ENCODE results near the gene SLC43A2. TPM values are rescaled to one million over a fixed set of nuclear protein-coding genes. Genes with fewer than 3 reads are reported as not detected.
A peak's percentile ranks its signal among the peaks of the same experiment; 100 is the strongest.

SLC43A2 gene
- total and polyA plus RNA-seq, 2 of the 13 experiments (the other 11 are each of a cell fraction or from before 2014, with no cell fraction given): 7.3 to 20.0 TPM

GRCh38 chr17:1649844-1650501 lies 21.3 kb upstream of the SLC43A2 start, which contains the start of gene RILP (continued):
- no peak for TF ChIP-seq ZNF781 (CRISPR knock-in tag; IDR thresholded peaks at IDR 0.05; ENCODE audit: borderline replicate concordance, not compliant biosample characterization)
- TF ChIP-seq ZNF691 (CRISPR knock-in tag; IDR thresholded peaks at IDR 0.05; ENCODE audit: borderline replicate concordance, low read depth): no peak; the same call in 1 of the 2 replicates
- TF ChIP-seq FOXO4 (CRISPR knock-in tag; conservative IDR thresholded peaks at IDR 0.05): no peak
- TF ChIP-seq SCMH1 (CRISPR knock-in tag; IDR thresholded peaks at IDR 0.05; ENCODE audit: borderline replicate concordance): no peak
- no peak for TF ChIP-seq ZNF124 (CRISPR knock-in tag; IDR thresholded peaks at IDR 0.05)
- no peak for TF ChIP-seq RFX1 (IDR thresholded peaks at IDR 0.05)
- TF ChIP-seq ZNF44 (CRISPR knock-in tag; IDR thresholded peaks at IDR 0.05): no peak
- TF ChIP-seq, protein P1, sequence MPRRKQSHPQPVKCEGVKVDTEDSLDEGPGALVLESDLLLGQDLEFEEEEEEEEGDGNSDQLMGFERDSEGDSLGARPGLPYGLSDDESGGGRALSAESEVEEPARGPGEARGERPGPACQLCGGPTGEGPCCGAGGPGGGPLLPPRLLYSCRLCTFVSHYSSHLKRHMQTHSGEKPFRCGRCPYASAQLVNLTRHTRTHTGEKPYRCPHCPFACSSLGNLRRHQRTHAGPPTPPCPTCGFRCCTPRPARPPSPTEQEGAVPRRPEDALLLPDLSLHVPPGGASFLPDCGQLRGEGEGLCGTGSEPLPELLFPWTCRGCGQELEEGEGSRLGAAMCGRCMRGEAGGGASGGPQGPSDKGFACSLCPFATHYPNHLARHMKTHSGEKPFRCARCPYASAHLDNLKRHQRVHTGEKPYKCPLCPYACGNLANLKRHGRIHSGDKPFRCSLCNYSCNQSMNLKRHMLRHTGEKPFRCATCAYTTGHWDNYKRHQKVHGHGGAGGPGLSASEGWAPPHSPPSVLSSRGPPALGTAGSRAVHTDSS (CRISPR knock-in tag; conservative IDR thresholded peaks at IDR 0.05): no peak
- no peak for TF ChIP-seq BATF2 (CRISPR knock-in tag; IDR thresholded peaks at IDR 0.05)
- TF ChIP-seq PLRG1 (conservative IDR thresholded peaks at IDR 0.05): no peak
- TF ChIP-seq ZNF569 (CRISPR knock-in tag; IDR thresholded peaks at IDR 0.05; ENCODE audit: borderline replicate concordance): no peak
- TF ChIP-seq ZNF138 (CRISPR knock-in tag; IDR thresholded peaks at IDR 0.05; ENCODE audit: low read depth): no peak
- no peak for TF ChIP-seq HNRNPH1 (optimal IDR thresholded peaks at IDR 0.05; ENCODE audit: low read depth, low read length)
- no peak for TF ChIP-seq IKZF1 (IDR thresholded peaks at IDR 0.05)
- no peak for TF ChIP-seq ZNF30 (CRISPR knock-in tag; IDR thresholded peaks at IDR 0.05)
- no peak; the same call in 1 of the 2 replicates for TF ChIP-seq MXD3 (CRISPR knock-in tag; IDR thresholded peaks at IDR 0.05)
- TF ChIP-seq SNAPC2 (CRISPR knock-in tag; IDR thresholded peaks at IDR 0.05): 0 out of 2 replicates have a peak, but pooled peaks have one; percentile 36
- TF ChIP-seq TAF1 (CRISPR knock-in tag; IDR thresholded peaks at IDR 0.05): 0 out of 2 replicates have a peak, but pooled peaks have one; percentile 15
- no peak for TF ChIP-seq NPAS2 (CRISPR knock-in tag; IDR thresholded peaks at IDR 0.05; ENCODE audit: borderline replicate concordance)
- no peak; the same call in 1 of the 2 replicates for TF ChIP-seq ZNF710 (CRISPR knock-in tag; IDR thresholded peaks at IDR 0.05; ENCODE audit: borderline replicate concordance)
- TF ChIP-seq, protein P2, sequence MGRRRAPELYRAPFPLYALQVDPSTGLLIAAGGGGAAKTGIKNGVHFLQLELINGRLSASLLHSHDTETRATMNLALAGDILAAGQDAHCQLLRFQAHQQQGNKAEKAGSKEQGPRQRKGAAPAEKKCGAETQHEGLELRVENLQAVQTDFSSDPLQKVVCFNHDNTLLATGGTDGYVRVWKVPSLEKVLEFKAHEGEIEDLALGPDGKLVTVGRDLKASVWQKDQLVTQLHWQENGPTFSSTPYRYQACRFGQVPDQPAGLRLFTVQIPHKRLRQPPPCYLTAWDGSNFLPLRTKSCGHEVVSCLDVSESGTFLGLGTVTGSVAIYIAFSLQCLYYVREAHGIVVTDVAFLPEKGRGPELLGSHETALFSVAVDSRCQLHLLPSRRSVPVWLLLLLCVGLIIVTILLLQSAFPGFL (CRISPR knock-in tag; IDR thresholded peaks at IDR 0.05): no peak
- TF ChIP-seq ZNF850 (CRISPR knock-in tag; conservative IDR thresholded peaks at IDR 0.05): no peak

All from HepG2 (cell line).